HG02870 (cell line): ENCODE results near the gene PHACTR3.
"Not testable (repeated sequence)": the region's sequence is repeated elsewhere in the genome, so short reads cannot be mapped to it uniquely, and the experiment has no call there.

Source experiments
- ATAC-seq: cut with Tn5 transposase; IDR thresholded peaks from one replicate; pipeline ENCODE4 v1.9.1; 2021; ENCODE audit warnings: mild to moderate bottlenecking, moderate library complexity; ENCODE audit not compliant: unreplicated experiment

Gene PHACTR3

GRCh38 chr20:59603781-59604541 is at the start of gene PHACTR3:
Gene PHACTR3 (plus strand): TSS chr20:59604540. CDS start chr20:59605015, 475 bp downstream.
- no peak for ATAC-seq

- not testable (repeated sequence) for ATAC-seq
These were observed 46.4 kb upstream of the PHACTR3 start for GRCh38 chr20:59557733-59558529.

DNA sequence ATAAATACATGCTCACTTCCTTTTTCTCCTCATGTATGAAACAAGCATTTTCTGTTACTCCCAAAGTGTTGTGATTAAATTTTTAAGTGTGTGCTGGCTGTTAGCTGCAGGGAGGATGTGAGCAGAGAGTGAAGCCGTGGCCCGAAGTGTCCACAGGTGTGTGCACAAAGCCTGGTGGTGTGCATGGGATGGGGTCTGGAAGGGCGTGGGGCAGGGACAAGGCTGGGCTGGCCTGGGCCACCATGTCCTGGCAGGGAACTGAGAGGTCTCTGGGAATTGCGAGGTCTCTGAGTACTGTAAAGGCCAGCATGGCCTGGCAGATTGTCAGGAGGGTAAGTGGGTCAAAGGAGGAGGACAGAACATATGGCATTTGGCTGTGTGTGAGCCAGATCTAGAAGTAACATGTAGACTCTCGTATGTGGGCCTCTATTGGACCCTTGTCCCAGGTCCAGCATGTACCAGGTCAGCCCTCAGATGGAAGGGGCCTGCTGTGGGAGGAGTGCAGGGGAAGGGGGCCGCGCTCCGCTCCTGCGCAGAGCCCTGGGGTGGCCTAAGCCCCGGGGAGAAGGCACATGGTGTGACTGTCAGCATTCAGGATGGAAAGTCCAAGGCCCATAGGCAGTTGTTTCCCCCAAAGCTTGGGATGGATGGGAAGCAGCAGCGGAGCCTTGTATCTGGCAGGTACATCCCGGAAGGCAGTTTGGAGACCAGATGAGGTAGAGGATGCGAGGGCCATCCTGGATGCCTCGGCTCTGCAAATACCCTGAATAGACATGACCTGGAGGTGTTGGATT is 45.1 kb upstream of the PHACTR3 start:
- no peak for ATAC-seq

- no peak for ATAC-seq
These were observed 44.5 kb upstream of the PHACTR3 start for GRCh38 chr20:59559863-59560262.

- ATAC-seq, result no peak
These were observed 43.6 kb upstream of the PHACTR3 start for GRCh38 chr20:59560588-59561227.

GRCh38 chr20:59561228-59561605 is 43.1 kb upstream of the PHACTR3 start:
- ATAC-seq, result no peak

DNA sequence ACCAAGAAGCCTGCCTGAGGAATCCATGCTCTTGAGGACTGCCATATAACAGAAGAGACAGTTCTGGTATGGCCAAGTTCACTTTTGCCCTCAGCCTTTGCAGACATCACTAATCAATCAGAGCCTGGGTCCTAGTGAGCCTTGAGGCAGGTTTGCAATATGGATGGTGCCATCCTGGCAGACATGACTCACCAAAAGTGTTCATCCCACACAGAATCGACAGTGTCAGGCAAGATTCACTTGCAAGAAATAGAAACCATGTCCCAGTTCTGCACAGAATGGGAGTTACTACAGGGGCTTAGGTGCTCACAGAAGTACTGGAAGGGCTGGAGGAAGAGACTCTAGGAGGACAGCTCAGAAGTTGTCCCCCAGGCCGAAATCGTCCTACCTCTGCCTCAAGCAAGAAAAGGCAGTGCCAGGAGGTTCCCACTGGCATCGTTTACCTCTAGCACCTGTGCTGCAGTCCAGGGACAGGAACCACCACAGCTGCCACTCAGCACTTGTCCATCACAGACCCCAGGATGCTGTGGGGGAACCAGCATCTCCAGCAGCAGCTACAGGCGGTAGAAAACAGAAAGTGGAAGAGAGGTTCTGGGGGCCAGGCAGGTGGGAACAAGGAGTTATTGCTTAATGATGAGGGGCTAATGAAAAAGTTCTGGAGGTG is 42.6 kb upstream of the PHACTR3 start:
- no peak for ATAC-seq

GRCh38 chr20:59564171-59564570 is 40.2 kb upstream of the PHACTR3 start:
- no peak for ATAC-seq

GRCh38 chr20:59564943-59565342 is 39.4 kb upstream of the PHACTR3 start:
- ATAC-seq, result no peak

DNA sequence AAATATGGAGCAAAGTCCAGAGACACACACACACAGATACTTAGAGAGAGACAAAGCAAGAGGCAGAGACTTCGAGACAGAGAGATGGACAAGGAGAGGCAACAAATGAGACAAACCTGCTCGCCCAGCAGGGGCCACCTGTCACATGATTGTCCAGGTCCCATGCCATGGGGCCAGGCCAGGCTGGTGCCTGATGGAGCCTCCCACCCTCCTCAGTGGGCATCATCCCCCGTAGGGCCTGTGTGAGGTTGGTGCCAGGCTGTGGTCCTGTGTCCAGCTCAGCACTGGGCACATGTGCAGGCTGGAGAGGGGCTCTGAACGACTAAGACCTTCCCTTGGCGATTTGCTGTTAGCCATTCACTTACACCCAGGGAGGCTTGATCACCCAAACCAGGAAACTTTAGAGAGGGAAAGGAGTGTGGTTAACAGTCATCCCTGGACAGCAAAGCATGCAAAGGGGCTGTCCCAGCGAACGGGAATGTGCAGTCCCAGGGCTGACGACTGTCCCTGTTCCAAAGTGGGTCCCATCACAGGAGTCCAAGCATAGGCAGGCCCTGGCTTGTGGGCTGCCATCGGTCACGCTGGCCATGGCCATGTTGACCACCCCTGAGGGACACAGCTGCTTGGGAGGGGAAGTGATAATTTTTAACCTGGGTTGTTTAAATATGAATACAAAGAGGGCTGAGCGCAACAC is 38.4 kb upstream of the PHACTR3 start:
- ATAC-seq, result no peak

DNA sequence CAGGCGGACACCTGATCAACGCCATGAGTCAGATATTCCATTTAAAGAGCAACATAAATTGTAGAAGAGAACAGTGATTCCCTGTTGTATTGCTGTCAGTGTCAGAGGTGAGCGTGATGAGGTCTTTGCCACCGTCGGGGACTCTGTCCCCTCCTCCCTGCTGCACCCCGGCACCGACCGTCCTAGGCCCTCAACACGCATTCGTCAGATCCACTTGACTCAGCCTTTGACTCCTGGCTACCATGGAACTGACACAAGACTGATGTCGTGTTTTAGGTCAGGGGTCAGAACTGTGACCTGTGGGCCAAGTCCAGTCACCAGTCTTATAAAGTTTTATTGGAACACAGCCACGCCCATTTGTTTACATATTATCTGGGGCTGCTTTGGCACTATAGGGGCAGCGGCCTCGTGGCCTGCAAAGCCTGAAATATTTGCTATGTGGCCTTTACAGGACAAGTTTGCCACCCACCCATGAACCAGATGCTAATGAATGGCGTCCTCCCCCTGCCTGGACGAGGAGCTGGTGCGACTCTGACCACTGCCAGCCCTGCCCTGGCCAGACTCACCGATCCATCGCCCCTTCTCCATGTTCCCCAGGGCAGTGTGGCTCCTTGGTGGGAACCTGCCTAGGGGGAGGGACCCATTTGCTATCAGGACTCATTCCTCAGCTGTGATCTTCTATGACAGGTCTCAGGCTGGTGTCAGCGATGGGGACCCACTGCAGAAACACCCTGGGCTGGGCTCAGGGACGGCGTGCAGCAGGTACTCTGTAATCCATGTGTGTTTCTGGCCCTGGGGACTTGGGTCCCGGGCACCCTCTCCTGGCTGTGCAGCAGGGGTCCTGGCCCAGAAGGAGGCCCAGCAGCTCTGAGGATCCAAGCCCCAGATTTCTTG is 37.5 kb upstream of the PHACTR3 start:
- ATAC-seq, result no peak

DNA sequence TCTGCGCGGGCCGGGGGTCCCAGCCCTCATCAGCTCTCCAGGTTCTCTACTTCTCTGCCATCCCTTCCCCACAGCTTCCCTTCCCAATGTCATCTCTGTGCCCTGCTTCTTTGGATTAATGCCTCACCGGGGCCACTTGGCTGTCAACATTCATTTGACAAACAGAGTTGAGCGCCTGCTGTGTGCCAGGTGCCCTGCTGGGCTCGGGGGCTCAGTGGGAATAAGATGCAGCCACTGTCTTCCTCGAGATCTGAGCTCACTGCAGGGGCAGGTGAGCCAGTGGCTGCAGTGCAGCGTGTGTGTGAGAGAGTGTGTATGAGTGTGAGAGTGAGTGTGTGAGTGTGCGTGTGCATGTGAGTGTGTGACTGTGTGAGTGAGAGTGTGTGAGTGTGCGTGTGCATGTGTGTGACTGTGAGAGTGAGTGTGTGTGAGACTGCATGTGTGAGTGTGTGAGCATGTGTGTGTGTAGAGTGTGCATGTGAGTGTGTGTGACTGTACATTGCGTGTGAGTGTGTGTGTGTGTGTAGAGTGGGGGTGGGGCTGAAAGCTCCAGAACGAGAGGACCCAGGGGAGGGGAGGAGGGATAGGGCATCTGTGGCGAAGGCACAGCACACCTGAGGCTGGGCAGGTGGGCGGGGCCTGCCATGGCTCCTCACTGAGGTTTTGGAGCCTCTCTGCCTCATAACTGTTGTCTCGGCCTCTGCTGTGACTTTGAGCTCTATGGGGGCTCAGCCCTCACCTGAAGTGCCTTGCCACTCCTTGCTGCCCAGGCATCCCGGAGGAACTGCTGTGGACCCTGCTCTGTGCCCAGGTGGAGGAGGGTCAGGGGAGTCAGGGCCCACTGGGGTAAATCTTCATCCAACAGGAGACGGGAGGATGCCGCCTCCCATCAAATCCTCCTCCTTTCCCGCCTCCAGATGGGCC is 36.5 kb upstream of the PHACTR3 start:
- no peak for ATAC-seq

DNA sequence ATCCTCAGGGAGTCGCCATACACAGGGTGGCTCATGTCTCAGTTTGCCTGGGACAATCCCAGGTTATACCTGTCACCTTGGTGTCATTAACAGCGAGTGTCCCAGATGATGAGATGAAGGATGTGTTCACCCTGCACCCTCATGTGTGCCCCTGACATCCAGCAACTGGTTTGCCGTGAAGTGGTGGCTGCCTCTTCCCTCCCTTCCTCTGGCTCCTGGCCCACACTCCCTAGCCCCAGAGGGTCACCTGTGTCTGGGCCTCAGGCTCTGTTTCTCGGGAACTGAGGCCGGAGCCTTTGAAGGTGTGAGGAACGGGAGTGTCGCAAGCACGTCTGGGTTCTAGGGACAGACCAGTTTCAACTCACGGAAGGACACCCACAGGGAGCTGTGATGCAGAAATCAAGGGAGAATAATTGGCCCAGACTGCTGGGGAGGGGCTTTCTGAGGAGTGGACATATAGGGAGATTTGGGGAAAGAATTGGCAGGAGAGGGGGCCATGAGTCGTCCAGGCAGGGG is 35.8 kb upstream of the PHACTR3 start:
- no peak for ATAC-seq

GRCh38 chr20:59569305-59569704 is 35.0 kb upstream of the PHACTR3 start:
- no peak for ATAC-seq

DNA sequence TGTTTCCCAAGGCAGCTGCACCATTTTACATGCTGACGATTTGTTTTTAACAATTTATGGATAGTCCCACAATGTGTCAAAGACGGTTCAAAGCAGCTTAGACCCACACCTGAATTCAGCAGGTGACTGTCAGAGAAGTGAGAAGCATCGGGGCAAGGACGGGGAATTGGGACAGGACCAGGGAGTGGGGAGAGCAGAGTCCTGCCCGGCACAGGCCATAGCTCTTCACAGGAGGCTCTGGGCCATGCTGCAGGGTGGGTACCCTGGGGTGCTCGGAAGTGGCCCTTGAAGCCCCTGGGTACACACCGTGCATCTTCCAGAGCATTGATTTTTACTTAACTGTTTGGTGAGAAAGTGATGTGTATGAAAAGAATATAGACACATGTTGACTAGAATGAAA is 33.2 kb upstream of the PHACTR3 start:
- ATAC-seq, result no peak

DNA sequence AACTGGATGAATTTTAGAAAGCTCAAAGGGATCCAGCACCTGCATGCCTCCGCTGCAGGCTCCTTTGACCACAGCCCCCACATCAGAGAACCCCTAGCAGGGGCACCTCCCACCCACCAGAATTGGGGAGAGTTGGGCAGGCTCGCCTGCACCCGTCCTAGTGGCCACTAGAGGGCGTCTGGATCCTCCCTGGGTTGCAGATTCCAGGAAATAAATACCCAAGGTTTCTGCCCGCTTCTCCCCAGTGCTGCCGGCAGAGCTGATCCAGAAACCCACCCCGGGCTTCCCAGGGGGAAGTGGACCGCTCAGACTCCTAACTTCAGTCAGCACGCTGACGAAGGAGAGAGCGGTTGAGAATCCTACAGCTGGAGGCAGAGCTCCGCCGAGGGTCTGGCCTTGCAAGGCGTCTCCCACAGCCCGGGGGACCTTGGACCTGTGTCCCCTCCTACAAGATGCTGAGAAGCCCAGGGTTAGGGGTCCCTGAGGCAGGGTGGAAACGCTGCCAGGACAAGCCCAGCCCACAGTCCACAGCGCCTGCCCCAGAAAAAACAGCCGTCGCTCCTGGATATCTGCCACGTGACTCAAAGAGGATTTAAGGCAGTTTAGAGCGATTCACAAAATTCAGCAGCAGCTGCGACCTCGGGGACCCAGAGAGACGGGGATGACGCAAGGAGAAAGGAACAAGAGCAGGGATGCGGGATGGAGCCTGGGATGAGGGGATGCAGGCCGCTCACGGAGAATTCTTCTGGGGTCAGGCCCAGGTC is 32.6 kb upstream of the PHACTR3 start:
- ATAC-seq, result no peak

DNA sequence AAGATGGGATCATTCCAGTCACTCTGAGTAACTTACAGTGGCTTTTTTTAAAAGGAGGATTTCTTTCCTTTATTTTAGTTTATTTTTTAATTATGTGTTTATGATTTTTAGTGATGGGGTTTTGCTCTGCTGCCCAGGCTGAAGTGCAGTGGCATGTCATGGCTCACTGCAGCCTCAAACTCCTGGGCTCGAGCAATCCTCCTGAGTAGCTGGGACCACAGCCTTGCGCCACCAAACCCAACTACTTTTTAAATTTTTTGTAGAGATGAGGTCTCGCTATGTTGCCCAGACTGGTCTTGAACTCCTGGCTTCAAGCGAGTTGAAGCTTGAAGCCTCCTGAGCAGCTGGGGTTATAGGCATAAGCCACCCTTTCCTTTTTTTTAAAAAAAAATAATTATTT is 31.8 kb upstream of the PHACTR3 start:
- no peak for ATAC-seq
